Adrenal gland (tissue), 5 donors: ENCODE data around the gene OR2H2.

ENCODE experiments used
- CTCF ChIP-seq, 6 experiments: fragments of 450-650 bp in 4 of 6; fragments of 200-600 bp in 2 of 6; sonication (generic) in 1 of 6; IDR thresholded peaks; 1 replicate in 5 of 6; 2 replicates in 1 of 6; pipeline versions ENCODE4 v1.5.1 to v1.8.0; 2016 to 2021; ENCODE audit warnings: antibody characterized with exemption in 6 of 6, mild to moderate bottlenecking in 2 of 6, moderate library complexity in 1 of 6
- POLR2A ChIP-seq, 2 donors: fragments of 450-650 bp; IDR thresholded peaks; one replicate each; pipeline ENCODE4 v1.6.1; 2017; ENCODE audit warnings: antibody characterized with exemption in 2 of 2, mild to moderate bottlenecking in 2 of 2, moderate library complexity in 1 of 2
- donor health status: DM: no; HTN: no; CAD: no.

GRCh38 chr6:29637247-29637646 lies 52.3 kb downstream of the OR2H2 start:
- TF ChIP-seq CTCF (IDR thresholded peaks at IDR 0.05): no peak
- no peak for TF ChIP-seq POLR2A (IDR thresholded peaks at IDR 0.05)
